DMS 273 (cell line): ENCODE measurements around the gene CLTA.

Experiments used
- DNase-seq: peaks from one replicate; lab custom pipeline; 2025; ENCODE audit not compliant: unreplicated experiment; lab: John Stamatoyannopoulos, UW

The CLTA gene

GRCh38 chr9:36190388-36191289 lies at the start of gene CLTA:
CLTA (plus strand) TSS chr9:36190921; CDS start chr9:36191057, 136 bp downstream.
- peak; percentile 99 for DNase-seq

- peak; percentile 33 for DNase-seq
Observed at GRCh38 chr9:36141288-36141687, 49.4 kb upstream of the CLTA start.

DNA sequence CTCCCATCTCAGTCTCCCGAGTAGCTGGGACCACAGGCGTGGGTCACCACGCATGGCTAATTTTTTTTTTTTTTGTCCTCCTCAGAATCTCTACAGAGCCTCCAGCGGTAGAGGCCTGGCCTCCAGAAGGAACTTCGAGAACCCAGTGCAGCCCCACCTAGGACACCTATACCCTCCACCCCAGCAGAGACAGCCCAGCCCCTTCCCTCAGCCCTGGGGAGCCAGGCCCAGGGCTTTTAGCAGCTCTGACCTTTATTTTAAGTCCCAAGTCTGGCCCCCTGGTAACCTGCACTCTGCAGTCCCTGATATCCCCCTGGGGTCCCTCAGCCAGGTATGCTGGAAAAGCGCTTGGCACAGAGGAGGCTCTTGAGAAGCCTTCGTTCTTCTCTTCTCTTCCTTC lies 49.0 kb upstream of the CLTA start:
- DNase-seq, result no peak

DNA sequence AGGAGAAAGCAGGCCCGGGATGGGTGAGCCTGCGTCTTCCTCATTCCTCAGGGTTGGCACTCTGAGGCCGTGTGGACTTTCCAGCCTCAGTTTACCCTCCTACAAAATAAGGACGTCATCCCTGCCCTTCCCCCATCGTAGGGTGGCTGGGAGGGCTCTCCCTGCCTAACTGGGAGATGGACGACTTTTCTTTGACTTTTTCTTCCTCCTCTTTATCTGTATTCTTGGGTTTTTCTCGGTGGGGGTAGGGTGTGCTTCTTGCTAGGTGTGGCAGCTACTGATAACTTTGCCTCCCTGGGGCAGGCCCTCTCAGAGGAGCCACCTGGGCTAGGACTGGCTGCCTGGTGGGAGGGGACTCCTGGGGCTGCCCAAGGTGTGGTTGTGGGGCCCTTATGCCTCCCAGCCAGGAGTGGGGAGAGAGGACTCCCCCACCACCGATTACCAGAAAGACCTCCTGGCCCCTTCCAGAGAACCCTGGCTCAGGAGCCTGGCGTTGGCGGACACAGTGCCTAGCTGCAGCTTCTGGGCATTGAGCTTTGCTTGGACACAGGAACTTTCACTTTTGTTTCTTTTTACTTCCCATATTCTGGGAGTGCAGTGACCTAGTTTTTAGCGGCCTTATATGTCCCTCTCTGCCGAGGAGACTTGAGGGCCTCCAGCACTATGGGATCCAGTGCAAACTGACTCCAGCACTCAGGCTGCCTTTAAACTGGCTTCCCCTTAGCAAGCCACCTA lies 48.0 kb upstream of the CLTA start:
- DNase-seq, result no peak

- DNase-seq, result no peak
Observed at GRCh38 chr9:36143245-36143641, 47.5 kb upstream of the CLTA start.

GRCh38 chr9:36144309-36145232 lies 46.1 kb upstream of the CLTA start:
- no peak for DNase-seq

DNA sequence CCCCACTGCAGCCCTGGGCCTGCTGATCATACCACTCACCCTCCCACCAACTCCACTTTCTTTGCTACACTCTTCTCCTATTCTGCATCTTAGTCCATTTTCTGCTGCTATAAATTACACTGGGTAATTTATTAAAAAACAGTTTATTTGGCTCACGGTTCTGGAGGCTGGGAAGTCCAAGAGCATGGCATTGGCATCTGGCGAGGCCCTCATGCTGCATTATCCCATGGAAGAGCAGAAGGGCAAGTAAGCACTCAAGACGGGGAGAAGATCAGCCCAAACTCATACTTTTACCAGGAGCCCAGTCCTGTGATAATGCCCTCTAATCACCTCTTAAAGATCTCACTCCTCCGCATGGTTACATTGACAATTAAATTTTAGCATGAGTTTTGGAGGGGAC lies 44.8 kb upstream of the CLTA start:
- no peak for DNase-seq

GRCh38 chr9:36146651-36147050 lies 44.1 kb upstream of the CLTA start:
- DNase-seq, result no peak

DNA sequence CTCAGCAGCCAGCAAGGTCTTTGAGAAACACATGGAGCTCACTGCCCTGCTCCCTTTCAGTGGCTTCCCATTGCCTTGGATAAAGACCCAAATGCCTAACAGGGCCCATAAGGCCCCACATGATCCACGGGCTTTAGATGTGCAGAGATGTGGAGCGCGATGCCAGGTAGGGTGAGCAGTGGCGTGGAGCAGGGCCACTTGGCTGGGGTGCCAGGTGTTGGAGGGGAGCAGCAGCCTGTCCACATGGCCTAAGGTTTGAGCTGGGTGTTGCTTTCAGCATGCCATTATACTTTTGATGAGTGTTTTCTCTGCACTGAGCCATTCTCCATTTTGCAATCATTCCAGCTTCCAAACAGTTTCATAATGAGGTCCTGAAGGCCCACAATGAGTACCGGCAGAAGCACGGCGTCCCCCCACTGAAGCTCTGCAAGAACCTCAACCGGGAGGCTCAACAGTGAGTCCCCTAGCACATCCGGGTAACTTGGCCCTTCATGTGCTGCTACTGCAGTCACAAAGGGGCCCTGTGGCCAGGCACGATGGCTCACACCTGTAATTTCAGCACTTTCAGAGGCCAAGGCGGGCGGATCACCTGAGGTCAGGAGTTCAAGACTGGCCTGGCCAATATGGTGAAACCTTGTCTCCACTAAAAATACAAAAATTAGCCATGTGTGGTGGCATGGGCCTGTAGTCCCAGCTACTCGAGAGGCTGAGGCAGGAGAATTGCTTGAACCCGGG lies 43.1 kb upstream of the CLTA start:
- DNase-seq, result no peak

GRCh38 chr9:36148311-36149051 lies 42.2 kb upstream of the CLTA start:
- DNase-seq, result peak; percentile 83

DNA sequence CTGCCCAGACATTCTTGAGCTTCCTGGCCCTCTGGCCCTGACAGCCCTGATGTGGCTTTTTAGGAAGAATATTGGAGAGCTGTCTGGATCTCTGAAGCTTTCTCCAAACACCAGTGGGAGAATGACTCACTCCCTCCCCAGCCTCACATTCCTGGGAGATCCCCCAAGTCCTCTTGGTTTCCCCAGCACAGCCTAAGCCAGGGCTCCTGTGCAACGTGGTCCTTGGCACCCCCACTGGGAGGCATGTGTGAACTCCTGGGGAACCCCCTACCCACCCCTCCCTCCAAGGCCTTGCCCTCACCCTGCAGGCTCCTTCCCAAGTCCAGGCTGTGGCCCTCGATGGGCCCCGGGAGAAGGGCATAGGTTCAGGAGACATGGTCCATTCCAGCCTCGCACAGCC lies 41.5 kb upstream of the CLTA start:
- no peak for DNase-seq

DNA sequence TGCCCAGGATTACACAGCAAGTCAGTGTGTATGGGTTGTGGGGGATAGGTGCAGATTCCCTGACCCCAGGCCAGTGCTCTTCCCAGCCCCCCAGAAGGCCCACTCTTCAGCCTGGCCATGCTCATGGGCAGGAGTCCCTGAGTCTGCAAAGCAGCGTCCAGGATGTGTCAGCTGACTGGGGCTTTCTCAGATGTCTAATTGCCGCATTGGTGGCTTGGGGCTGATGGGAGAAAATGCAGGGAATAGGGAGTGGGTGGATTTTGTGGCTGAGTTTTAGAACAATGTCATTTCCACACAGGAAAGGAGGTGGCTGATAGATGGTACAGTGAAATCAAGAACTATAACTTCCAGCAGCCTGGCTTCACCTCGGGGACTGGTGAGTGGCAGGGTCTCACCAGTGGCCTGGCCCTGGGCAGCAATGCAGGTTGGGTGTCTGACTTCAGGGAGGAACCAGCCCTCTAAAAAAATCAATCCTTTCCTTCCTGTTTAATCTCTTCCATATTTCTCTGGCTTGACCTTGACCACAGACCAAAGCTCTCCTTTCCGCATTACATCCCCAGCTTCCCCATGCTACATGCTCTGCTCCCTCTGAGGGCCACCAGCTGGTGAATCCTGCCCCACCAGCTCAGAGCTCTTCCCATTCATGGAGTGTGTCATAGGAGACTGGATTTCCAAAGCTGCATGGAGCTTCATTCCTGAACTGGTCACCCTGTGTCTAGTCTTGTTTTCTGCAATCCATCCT lies 40.0 kb upstream of the CLTA start:
- DNase-seq, result no peak

GRCh38 chr9:36151316-36152210 lies 39.2 kb upstream of the CLTA start:
- no peak for DNase-seq

DNA sequence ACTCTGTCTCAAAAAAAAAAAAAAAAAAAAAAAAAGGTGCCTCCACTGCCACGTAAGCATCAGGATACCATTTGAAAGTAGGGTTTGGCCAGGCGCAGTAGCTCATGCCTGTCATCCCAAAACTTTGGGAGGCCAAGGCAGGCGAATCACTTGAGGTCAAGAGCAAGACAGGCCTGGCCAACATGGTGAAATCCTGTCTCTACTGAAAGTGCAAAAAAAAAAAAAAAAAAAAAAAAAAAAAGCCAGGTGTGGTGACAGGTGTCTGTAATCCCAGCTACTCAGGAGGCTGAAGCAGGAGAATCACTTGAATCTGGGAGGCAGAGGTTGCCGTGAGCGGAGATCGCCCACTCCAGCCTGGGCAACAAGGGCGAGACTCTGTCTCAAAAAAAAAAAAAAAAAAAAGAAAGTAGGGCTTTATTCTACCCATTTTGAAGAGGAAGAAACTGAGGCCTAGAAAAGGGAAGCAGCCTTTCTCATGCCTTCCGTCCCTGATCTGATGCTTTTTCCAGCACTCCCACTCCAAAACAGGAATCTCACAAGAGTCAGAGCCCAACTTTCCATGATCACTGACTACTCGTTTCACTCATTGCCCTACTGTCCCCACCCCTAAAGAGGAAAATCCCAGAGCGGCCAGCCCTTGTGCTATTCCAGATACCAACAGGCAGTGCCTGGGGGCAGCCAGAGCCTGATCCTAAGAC lies 37.8 kb upstream of the CLTA start:
- no peak for DNase-seq

GRCh38 chr9:36153746-36154145 lies 37.0 kb upstream of the CLTA start:
- DNase-seq, result no peak

DNA sequence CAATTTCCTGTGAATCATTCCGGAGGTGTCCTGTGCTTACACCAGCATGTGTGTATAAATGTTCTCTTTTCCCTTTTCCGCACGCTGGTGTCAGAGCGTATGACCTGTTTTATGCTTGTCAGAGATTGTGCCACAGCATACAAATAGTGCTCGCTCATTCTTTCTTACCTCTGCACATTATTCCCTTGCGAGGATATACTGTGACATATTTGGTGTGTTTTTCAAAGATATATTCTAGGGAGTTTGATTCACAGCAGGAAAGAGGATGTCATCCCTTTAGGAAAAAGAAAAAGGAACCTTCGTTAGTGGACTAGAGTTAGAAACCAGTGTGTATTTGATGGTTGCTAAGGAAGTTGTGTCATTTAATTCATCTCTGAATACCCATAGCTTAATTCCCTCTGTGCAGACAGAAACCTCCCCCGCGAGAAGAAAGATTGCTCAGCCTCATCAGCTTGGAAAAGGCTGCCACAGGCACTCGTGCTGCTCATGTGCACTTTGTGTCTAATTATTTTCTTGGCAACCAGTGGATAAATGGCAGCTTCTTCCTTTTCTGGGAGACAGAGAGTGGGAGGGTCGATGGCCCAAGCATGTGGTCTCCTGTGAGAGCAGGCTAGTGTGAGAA lies 36.3 kb upstream of the CLTA start:
- DNase-seq, result peak; percentile 45

DNA sequence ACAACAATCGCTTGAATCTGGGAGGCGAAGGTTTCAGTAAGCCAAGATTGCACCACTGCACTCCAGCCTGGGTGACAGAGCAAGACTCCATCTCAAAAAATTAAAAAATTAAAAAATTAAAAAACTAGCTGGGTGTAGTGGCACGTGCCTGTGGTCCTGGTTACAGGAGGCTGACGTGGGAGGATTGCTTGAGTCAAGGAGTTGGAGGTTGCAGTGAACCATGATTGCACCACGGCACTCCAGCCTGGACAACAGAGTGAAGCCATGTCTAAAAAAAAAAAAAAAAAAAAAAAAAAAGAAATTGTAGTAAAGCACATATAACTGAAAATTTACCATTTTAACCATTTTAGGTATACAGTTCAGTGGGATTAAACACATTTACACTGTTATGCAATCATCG lies 34.6 kb upstream of the CLTA start:
- DNase-seq, result no peak
